H9 (cell line): ENCODE results near the gene CYREN. TPM values are rescaled to one million over a fixed set of nuclear protein-coding genes. Genes with fewer than 3 reads are reported as not detected.

Experiments
- DNase-seq: peaks from one replicate; pipeline ENCODE4 v3.0.0-alpha.2; 2017
- H2AFZ ChIP-seq: one replicate; pipeline ENCODE4 v1.6.1; 2013; ENCODE audit warnings: mild to moderate bottlenecking, low read length, control low read depth, moderate library complexity
- H2AK5ac ChIP-seq: 2 replicates; pipeline ENCODE4 v1.6.1; 2013; ENCODE audit warnings: low read length, control low read depth, mixed read lengths; ENCODE audit not compliant: insufficient read length
- H2BK120ac ChIP-seq: one replicate; pipeline ENCODE4 v1.6.1; 2013; ENCODE audit warnings: low read depth, mild to moderate bottlenecking, low read length, control low read depth, inconsistent platforms; ENCODE audit not compliant: poor library complexity, severe bottlenecking
- H2BK12ac ChIP-seq: 2 replicates; pipeline ENCODE4 v1.6.1; 2013; ENCODE audit warnings: low read length, control low read depth, mixed read lengths, low read depth; ENCODE audit not compliant: insufficient read length
- H2BK15ac ChIP-seq: 2 replicates; pipeline ENCODE4 v1.6.1; 2013; ENCODE audit warnings: low read depth, low read length, control low read depth
- H2BK20ac ChIP-seq: one replicate; pipeline ENCODE4 v1.6.1; 2013; ENCODE audit warnings: low read depth, mild to moderate bottlenecking, low read length, control low read depth, inconsistent platforms; ENCODE audit not compliant: poor library complexity, severe bottlenecking
- H2BK5ac ChIP-seq: 2 replicates; pipeline ENCODE4 v1.6.1; 2013; ENCODE audit warnings: low read length, control low read depth, mixed read lengths; ENCODE audit not compliant: insufficient read length
- H3K14ac ChIP-seq: 2 replicates; pipeline ENCODE4 v1.6.1; 2013; ENCODE audit warnings: low read length, control low read depth; ENCODE audit not compliant: insufficient read depth
- H3K18ac ChIP-seq: 2 replicates; pipeline ENCODE4 v1.6.1; 2013; ENCODE audit warnings: low read depth, mild to moderate bottlenecking, mixed read lengths, low read length, control low read depth; ENCODE audit not compliant: insufficient read length
- H3K23ac ChIP-seq: 2 replicates; pipeline ENCODE4 v1.6.1; 2013; ENCODE audit warnings: low read length, control low read depth, mixed read lengths, low read depth; ENCODE audit not compliant: insufficient read length
- H3K23me2 ChIP-seq: 2 replicates; pipeline ENCODE4 v1.6.1; 2013; ENCODE audit warnings: low read depth, mild to moderate bottlenecking, mixed read lengths, low read length, control low read depth; ENCODE audit not compliant: insufficient read length, poor library complexity, severe bottlenecking
- H3K27ac ChIP-seq: 2 replicates; pipeline ENCODE4 v1.5.1; 2013; ENCODE audit warnings: low read length, control low read depth, mixed read lengths, low read depth; ENCODE audit not compliant: insufficient read length
- H3K27me3 ChIP-seq: 2 replicates; pipeline ENCODE4 v1.6.1; 2013; ENCODE audit warnings: low read length, control low read depth, inconsistent platforms; ENCODE audit not compliant: insufficient read depth
- H3K4ac ChIP-seq: 2 replicates; pipeline ENCODE4 v1.6.1; 2013; ENCODE audit warnings: low read depth, mild to moderate bottlenecking, control low read depth, inconsistent platforms, low read length, moderate library complexity
- H3K4me1 ChIP-seq: 2 replicates; pipeline ENCODE4 v1.6.1; 2013; ENCODE audit warnings: low read length, control low read depth, inconsistent platforms; ENCODE audit not compliant: insufficient read depth
- H3K4me2 ChIP-seq: 2 replicates; pipeline ENCODE4 v1.6.1; 2013; ENCODE audit warnings: low read length, control low read depth, mixed read lengths; ENCODE audit not compliant: insufficient read length, insufficient read depth
- H3K56ac ChIP-seq: 2 replicates; pipeline ENCODE4 v1.6.1; 2013; ENCODE audit warnings: low read depth, mild to moderate bottlenecking, mixed read lengths, low read length, control low read depth; ENCODE audit not compliant: insufficient read length
- H3K79me1 ChIP-seq: 2 replicates; pipeline ENCODE4 v1.6.1; 2013; ENCODE audit warnings: low read depth, mild to moderate bottlenecking, moderate library complexity, low read length, control low read depth, inconsistent platforms; ENCODE audit not compliant: insufficient read depth, poor library complexity, severe bottlenecking
- H3K79me2 ChIP-seq: 2 replicates; pipeline ENCODE4 v1.6.1; 2013; ENCODE audit warnings: low read length, control low read depth, inconsistent platforms; ENCODE audit not compliant: insufficient read depth
- H3K9ac ChIP-seq: 2 replicates; pipeline ENCODE4 v1.6.1; 2013; ENCODE audit warnings: low read length, control low read depth, mixed read lengths; ENCODE audit not compliant: insufficient read length; ENCODE audit errors: extremely low read depth
- H3K9me3 ChIP-seq: one replicate; pipeline ENCODE4 v1.6.1; 2013; ENCODE audit warnings: low read depth, low read length, inconsistent platforms; ENCODE audit not compliant: control insufficient read depth
- H3T11ph ChIP-seq: one replicate; pipeline ENCODE4 v1.6.1; 2013; ENCODE audit warnings: mild to moderate bottlenecking, low read length, control low read depth, inconsistent platforms
- H4K20me1 ChIP-seq: one replicate; pipeline ENCODE4 v1.6.1; 2013; ENCODE audit not compliant: control insufficient read depth, insufficient read length, insufficient read depth
- H4K5ac ChIP-seq: 2 replicates; pipeline ENCODE4 v1.6.1; 2013; ENCODE audit warnings: low read depth, mild to moderate bottlenecking, mixed read lengths, low read length, control low read depth; ENCODE audit not compliant: insufficient read length
- H4K8ac ChIP-seq: replicated peaks from 2 replicates; pipeline ENCODE4 v1.6.1; 2013; ENCODE audit warnings: low read length, control low read depth, mixed read lengths, low read depth; ENCODE audit not compliant: insufficient read length
- H4K91ac ChIP-seq: 2 replicates; pipeline ENCODE4 v1.6.1; 2013; ENCODE audit warnings: low read depth, mild to moderate bottlenecking, moderate library complexity, mixed read lengths, low read length, control low read depth; ENCODE audit not compliant: insufficient read length
- H3K27ac Mint-ChIP-seq, 3 experiments: 2 replicates in 2 of 3; 3 replicates in 1 of 3; pipeline ENCODE4 v1.8.0; 2020 to 2021; ENCODE audit warnings: mixed read lengths in 3 of 3, mild to moderate bottlenecking in 1 of 3, moderate library complexity in 1 of 3
- H3K27me3 Mint-ChIP-seq: 2 replicates; pipeline ENCODE4 v1.8.0; 2021; ENCODE audit warnings: low read depth, mild to moderate bottlenecking, moderate library complexity, mixed read lengths
- H3K36me3 Mint-ChIP-seq, 3 experiments: 2 replicates in 2 of 3; 3 replicates in 1 of 3; pipeline ENCODE4 v1.8.0; 2020 to 2021; ENCODE audit warnings: low read depth in 3 of 3, mixed read lengths in 3 of 3; ENCODE audit not compliant: insufficient read depth in 1 of 3
- H3K4me1 Mint-ChIP-seq, 2 experiments: 2 replicates each; pipeline ENCODE4 v1.8.0; 2020; ENCODE audit warnings: mixed read lengths in 2 of 2
- H3K4me3 Mint-ChIP-seq, 2 experiments: 2 replicates in 1 of 2; 3 replicates in 1 of 2; pipeline ENCODE4 v1.8.0; 2020 to 2021; ENCODE audit warnings: mild to moderate bottlenecking in 2 of 2, mixed read lengths in 2 of 2, moderate library complexity in 1 of 2
- H3K9me3 Mint-ChIP-seq, 2 experiments: 2 replicates in 1 of 2; 3 replicates in 1 of 2; pipeline ENCODE4 v1.8.0; 2020; ENCODE audit warnings: mild to moderate bottlenecking in 2 of 2, mixed read lengths in 2 of 2, moderate library complexity in 1 of 2
- WGBS: extraction: QIAGEN DNeasy Blood & Tissue Kit; methylation state at CpG from one replicate; pipeline ENCODE4 v1.1.7; 2013; ENCODE audit warnings: missing lambda C conversion rate, low lambda C conversion rate, mixed read lengths; ENCODE audit not compliant: insufficient read length; ENCODE audit errors: extremely low coverage; 5-methylcytosine and 5-hydroxymethylcytosine counted together
- total RNA-seq: library from RNA; stranded (reverse); gene quantifications from 2 replicates; pipeline ENCODE4 v1.2.1, GENCODE V29; 2021
- TF ChIP-seq, protein P1 (sequence below): fragments of 200-600 bp; sonication (generic); conservative IDR thresholded peaks from 3 replicates; pipeline ENCODE4 v1.8.0; 2021; ENCODE audit warnings: antibody characterized with exemption, mild to moderate bottlenecking

CYREN gene
- total RNA-seq, 1 experiment from 2014 or later: 72.0 TPM

GRCh38 chr7:135205850-135206249 is 35.3 kb upstream of the CYREN start:
- Histone ChIP-seq H3K9ac (no peak overlapping the region), H3K9me3 (no peaks in the 10 kb centered on the region), H2AFZ (no peak overlapping the region), H2BK5ac (no peak overlapping the region), H3K27ac (no peak overlapping the region), H3K4me2 (no peak overlapping the region), H2BK20ac (no peak overlapping the region), H3K18ac (no peak overlapping the region), H3K79me2 (no peaks in the 10 kb centered on the region), H3K23me2 (peaks cover 2% of the 10 kb centered on the region), H2BK15ac (no peak overlapping the region), H3K4me1 (0 out of 2 replicates have a peak, but pooled peaks cover 2% of the 10 kb centered on the region), H4K5ac (no peak overlapping the region), H3K23ac (no peak overlapping the region), H3T11ph (no peak overlapping the region), H3K56ac (no peak overlapping the region), H4K91ac (no peak overlapping the region), H2BK12ac (no peak overlapping the region), H2BK120ac (no peak overlapping the region), H3K14ac (no peak overlapping the region), H2AK5ac (no peak overlapping the region), H3K4ac (no peak overlapping the region), H3K79me1 (no peaks in the 10 kb centered on the region), H4K20me1 (no peaks in the 10 kb centered on the region), H3K27me3 (no peaks in the 10 kb centered on the region), H4K8ac (no peak overlapping the region)
- no peak for DNase-seq
- Mint-ChIP-seq H3K27ac (peak overlapping the region in 1 of 3 experiments; percentile 75; a peak in 1 of 7 replicates), H3K36me3 (peaks cover 3 to 21% (median 8%) of the 10 kb centered on the region in 3 experiments; a peak in 6 of 7 replicates), H3K9me3 (no peaks in the 10 kb centered on the region), H3K27me3 (peaks cover 7% of the 10 kb centered on the region), H3K4me3 (no peak overlapping the region), H3K4me1 (peaks cover 3 to 13% of the 10 kb centered on the region in 2 experiments; a peak in 2 of 4 replicates)
- TF ChIP-seq, protein P1, sequence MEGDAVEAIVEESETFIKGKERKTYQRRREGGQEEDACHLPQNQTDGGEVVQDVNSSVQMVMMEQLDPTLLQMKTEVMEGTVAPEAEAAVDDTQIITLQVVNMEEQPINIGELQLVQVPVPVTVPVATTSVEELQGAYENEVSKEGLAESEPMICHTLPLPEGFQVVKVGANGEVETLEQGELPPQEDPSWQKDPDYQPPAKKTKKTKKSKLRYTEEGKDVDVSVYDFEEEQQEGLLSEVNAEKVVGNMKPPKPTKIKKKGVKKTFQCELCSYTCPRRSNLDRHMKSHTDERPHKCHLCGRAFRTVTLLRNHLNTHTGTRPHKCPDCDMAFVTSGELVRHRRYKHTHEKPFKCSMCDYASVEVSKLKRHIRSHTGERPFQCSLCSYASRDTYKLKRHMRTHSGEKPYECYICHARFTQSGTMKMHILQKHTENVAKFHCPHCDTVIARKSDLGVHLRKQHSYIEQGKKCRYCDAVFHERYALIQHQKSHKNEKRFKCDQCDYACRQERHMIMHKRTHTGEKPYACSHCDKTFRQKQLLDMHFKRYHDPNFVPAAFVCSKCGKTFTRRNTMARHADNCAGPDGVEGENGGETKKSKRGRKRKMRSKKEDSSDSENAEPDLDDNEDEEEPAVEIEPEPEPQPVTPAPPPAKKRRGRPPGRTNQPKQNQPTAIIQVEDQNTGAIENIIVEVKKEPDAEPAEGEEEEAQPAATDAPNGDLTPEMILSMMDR: no peak
- no CpG with 5 or more reads among the region's 8 CpGs for WGBS
